Vagina (tissue), 2 donors: ENCODE data around the gene CASP3. TPM values are rescaled to one million over a fixed set of nuclear protein-coding genes. Genes with fewer than 3 reads are reported as not detected.

Source experiments
- DNase-seq, 2 donors: peaks; one replicate each; pipeline ENCODE4 v3.0.0-alpha.2; 2017; ENCODE audit errors: extremely low spot score in 2 of 2
- H3K27ac ChIP-seq: fragments of 200-600 bp; sonication (generic); one replicate; pipeline ENCODE4 v1.5.1; 2019
- H3K27me3 ChIP-seq: fragments of 200-600 bp; sonication (generic); one replicate; pipeline ENCODE4 v1.5.1; 2019
- H3K36me3 ChIP-seq, 2 donors: fragments of 200-600 bp; sonication (generic); one replicate each; pipeline ENCODE4 v1.5.1; 2017 to 2019
- H3K4me1 ChIP-seq: fragments of 200-600 bp; sonication (generic); one replicate; pipeline ENCODE4 v1.5.1; 2019
- H3K4me3 ChIP-seq, 2 donors: fragments of 200-600 bp; sonication (generic); 1 replicate in 1 of 2; 2 replicates in 1 of 2; pipeline ENCODE4 v1.5.1; 2016 to 2019
- H3K9me3 ChIP-seq: fragments of 200-600 bp; sonication (generic); one replicate; pipeline ENCODE4 v1.5.1; 2019
- POLR2A ChIP-seq, 2 donors: fragments of 450-650 bp; IDR thresholded peaks; one replicate each; pipeline ENCODE4 v1.6.1; 2017; ENCODE audit warnings: antibody characterized with exemption in 2 of 2, mild to moderate bottlenecking in 2 of 2, moderate library complexity in 2 of 2
- POLR2AphosphoS5 ChIP-seq, 2 donors: sonication (generic); formaldehyde crosslinking; IDR thresholded peaks; one replicate each; pipeline ENCODE4 v1.9.0; 2017; ENCODE audit warnings: antibody characterized with exemption in 2 of 2, mild to moderate bottlenecking in 2 of 2, low read depth in 1 of 2; ENCODE audit not compliant: insufficient read depth in 1 of 2
- intact Hi-C: fragments of 100-400 bp; cut with DNase I; formaldehyde crosslinking; loops from one replicate; pipeline ENCODE4 v1.15.1; 2023
- total RNA-seq: library from RNA; depleted of rRNA; stranded (reverse); fragments of >200 nt; gene quantifications from one replicate; pipeline ENCODE4 v1.2.3, GENCODE V29; 2016
- TF ChIP-seq, protein P1 (sequence below), 3 experiments: fragments of 450-650 bp in 2 of 3; fragments of 200-600 bp in 1 of 3; sonication (generic) in 1 of 3; IDR thresholded peaks; one replicate each; pipeline ENCODE4 v1.5.1; 2017 to 2019; ENCODE audit warnings: antibody characterized with exemption in 3 of 3, mild to moderate bottlenecking in 2 of 3, moderate library complexity in 2 of 3

The CASP3 gene
- total RNA-seq, result 11.3 TPM

GRCh38 chr4:184649026-184649970 lies at the start of gene CASP3, which contains the start of gene PRIMPOL:
CASP3 (minus strand) TSS chr4:184649447; CDS start chr4:184638453, 10,994 bp downstream.
PRIMPOL (plus strand) TSS chr4:184649738; CDS start chr4:184657141, 7,403 bp downstream.
- peak within 1 kb of the TSS; percentile 96 for H3K27ac ChIP-seq
- H3K36me3 ChIP-seq, result no peaks in the 10 kb centered on the region
- DNase-seq, result peak in 1 of 2 donors; percentile 96
- H3K27me3 ChIP-seq, result no peaks in the 10 kb centered on the region
- TF ChIP-seq POLR2A (IDR thresholded peaks at IDR 0.05), result peak in 1 of 2 donors; percentile 91
- TF ChIP-seq, protein P1, sequence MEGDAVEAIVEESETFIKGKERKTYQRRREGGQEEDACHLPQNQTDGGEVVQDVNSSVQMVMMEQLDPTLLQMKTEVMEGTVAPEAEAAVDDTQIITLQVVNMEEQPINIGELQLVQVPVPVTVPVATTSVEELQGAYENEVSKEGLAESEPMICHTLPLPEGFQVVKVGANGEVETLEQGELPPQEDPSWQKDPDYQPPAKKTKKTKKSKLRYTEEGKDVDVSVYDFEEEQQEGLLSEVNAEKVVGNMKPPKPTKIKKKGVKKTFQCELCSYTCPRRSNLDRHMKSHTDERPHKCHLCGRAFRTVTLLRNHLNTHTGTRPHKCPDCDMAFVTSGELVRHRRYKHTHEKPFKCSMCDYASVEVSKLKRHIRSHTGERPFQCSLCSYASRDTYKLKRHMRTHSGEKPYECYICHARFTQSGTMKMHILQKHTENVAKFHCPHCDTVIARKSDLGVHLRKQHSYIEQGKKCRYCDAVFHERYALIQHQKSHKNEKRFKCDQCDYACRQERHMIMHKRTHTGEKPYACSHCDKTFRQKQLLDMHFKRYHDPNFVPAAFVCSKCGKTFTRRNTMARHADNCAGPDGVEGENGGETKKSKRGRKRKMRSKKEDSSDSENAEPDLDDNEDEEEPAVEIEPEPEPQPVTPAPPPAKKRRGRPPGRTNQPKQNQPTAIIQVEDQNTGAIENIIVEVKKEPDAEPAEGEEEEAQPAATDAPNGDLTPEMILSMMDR (IDR thresholded peaks at IDR 0.05), result peak in 2 of 3 experiments; percentile 17 to 30
- TF ChIP-seq POLR2AphosphoS5 (IDR thresholded peaks at IDR 0.05; ENCODE audit: insufficient read depth in 1 of 2, low read depth in 1 of 2), result peak; percentile 31 to 86
- peak within 1 kb of the TSS; percentile 89 to 96 for H3K4me3 ChIP-seq
- H3K9me3 ChIP-seq, result no peaks in the 10 kb centered on the region
- intact Hi-C loops, result loop anchor here (1.0 to 10.0 kb wide), 3 partner anchors 86 to 384 kb away; partner anchors contain the start of gene CENPU
- H3K4me1 ChIP-seq, result peaks cover 45% of the 10 kb centered on the region

- H3K9me3 ChIP-seq, result no peaks in the 10 kb centered on the region
- no peak overlapping the region for H3K4me3 ChIP-seq
- no peak for TF ChIP-seq POLR2AphosphoS5 (IDR thresholded peaks at IDR 0.05; ENCODE audit: insufficient read depth in 1 of 2, low read depth in 1 of 2)
- TF ChIP-seq, protein P1 (IDR thresholded peaks at IDR 0.05), result no peak
- TF ChIP-seq POLR2A (IDR thresholded peaks at IDR 0.05), result no peak
- H3K36me3 ChIP-seq, result peaks cover 0 to 6% of the 10 kb centered on the region in 2 donors
- intact Hi-C loops, result no loop called here
- H3K27ac ChIP-seq, result no peak overlapping the region
- no peaks in the 10 kb centered on the region for H3K27me3 ChIP-seq
- H3K4me1 ChIP-seq, result no peaks in the 10 kb centered on the region
- no peak for DNase-seq
Observed at GRCh38 chr4:184697956-184698355, 48.7 kb upstream of the CASP3 start.

GRCh38 chr4:184695178-184695896 lies 46.1 kb upstream of the CASP3 start:
- H3K27ac ChIP-seq, result no peak overlapping the region

GRCh38 chr4:184694412-184694956 lies 45.2 kb upstream of the CASP3 start:
- Histone ChIP-seq H3K36me3 (peaks cover 0 to 15% of the 10 kb centered on the region in 2 donors), H3K27ac (no peak overlapping the region), H3K4me1 (no peaks in the 10 kb centered on the region), H3K9me3 (no peaks in the 10 kb centered on the region), H3K4me3 (no peak overlapping the region), H3K27me3 (no peaks in the 10 kb centered on the region)
- intact Hi-C loops, result no loop called here
- no peak for DNase-seq
- no peak for TF ChIP-seq POLR2A (IDR thresholded peaks at IDR 0.05)
- TF ChIP-seq, protein P1 (IDR thresholded peaks at IDR 0.05), result no peak
- TF ChIP-seq POLR2AphosphoS5 (IDR thresholded peaks at IDR 0.05; ENCODE audit: insufficient read depth in 1 of 2, low read depth in 1 of 2), result no peak

More at GRCh38 chr4:184695178-184695896, 46.1 kb upstream of the CASP3 start:
- Histone ChIP-seq H3K4me3 (no peak overlapping the region), H3K27me3 (no peaks in the 10 kb centered on the region), H3K4me1 (no peaks in the 10 kb centered on the region), H3K36me3 (peaks cover 0 to 15% of the 10 kb centered on the region in 2 donors), H3K9me3 (no peaks in the 10 kb centered on the region)
- peak in 1 of 2 donors; percentile 44 for TF ChIP-seq POLR2AphosphoS5 (IDR thresholded peaks at IDR 0.05; ENCODE audit: insufficient read depth in 1 of 2, low read depth in 1 of 2)
- TF ChIP-seq, protein P1 (IDR thresholded peaks at IDR 0.05), result no peak
- no peak for DNase-seq
- intact Hi-C loops, result no loop called here
